PC-3 (cell line): ENCODE measurements around the gene PRR16.

Experiments
- CTCF ChIP-seq: fragments of 300-600 bp; sonication (generic); conservative IDR thresholded peaks from 2 replicates; pipeline ENCODE4 v1.5.1; 2017; ENCODE audit warnings: antibody characterized with exemption, low read depth, mild to moderate bottlenecking, low read length
- EZH2 ChIP-seq: fragments of 300-600 bp; sonication (generic); IDR thresholded peaks from one replicate; pipeline ENCODE4 v1.6.1; 2017; ENCODE audit warnings: antibody characterized with exemption, mild to moderate bottlenecking, low read length; ENCODE audit not compliant: unreplicated experiment
- EZH2phosphoT487 ChIP-seq: fragments of 300-600 bp; sonication (generic); IDR thresholded peaks from 2 replicates; pipeline ENCODE4 v1.6.1; 2018; ENCODE audit warnings: mild to moderate bottlenecking, antibody characterized with exemption, low read length, borderline replicate concordance

- TF ChIP-seq CTCF (no peak), EZH2 (no peak), EZH2phosphoT487 (no peak)
These were observed 176.7 kb downstream of the PRR16 start for GRCh38 chr5:120640778-120641177.
